A673 (cell line): ENCODE data around the gene SLC8A3.

Experiments
- CTCF ChIP-seq: fragments of 300-800, 200-600 bp; sonication (generic); conservative IDR thresholded peaks from 2 replicates; pipeline ENCODE4 v1.5.1; 2017; ENCODE audit warnings: low read depth, mild to moderate bottlenecking, antibody characterized with exemption, low read length, moderate library complexity, mixed read lengths
- EZH2 ChIP-seq: fragments of 200-600 bp; sonication (generic); IDR thresholded peaks from 2 replicates; pipeline ENCODE4 v1.6.1; 2017; ENCODE audit warnings: borderline replicate concordance, low read depth, mild to moderate bottlenecking, mixed read lengths, antibody characterized with exemption, low read length; ENCODE audit not compliant: poor library complexity, severe bottlenecking

GRCh38 chr14:70166530-70167203, 22.1 kb downstream of the SLC8A3 start:
- TF ChIP-seq CTCF (no peak), EZH2 (no peak)
